ENCODE results near the gene TBC1D22A. TPM values are rescaled to one million over a fixed set of nuclear protein-coding genes. Genes with fewer than 3 reads are reported as not detected.

TBC1D22A gene
- total and polyA plus RNA-seq, 2 experiments from 2014 or later, result 9.6 to 13.3 TPM

- Histone ChIP-seq H2AFZ (no peak overlapping the region), H4K20me1 (replicated peaks; ENCODE audit: insufficient read depth) (no peaks in the 10 kb centered on the region), H3K36me3 (ENCODE audit: insufficient read depth) (no peaks in the 10 kb centered on the region), H3K4me2 (no peak overlapping the region), H3F3A (replicated peaks; ENCODE audit: low read depth) (no peaks in the 10 kb centered on the region), H3K79me2 (replicated peaks; ENCODE audit: insufficient read depth) (no peaks in the 10 kb centered on the region), H3K27me3 (ENCODE audit: insufficient read depth) (no peaks in the 10 kb centered on the region), H3K27ac (ENCODE audit: low read depth) (no peak overlapping the region), H3K4me1 (ENCODE audit: insufficient read depth) (no peaks in the 10 kb centered on the region), H3K9me2 (ENCODE audit: insufficient read depth) (no peaks in the 10 kb centered on the region), H3K4me3 (no peak overlapping the region)
- no peak for ATAC-seq
- Mint-ChIP-seq H3K4me3 (no peak overlapping the region), H3K27ac (peak overlapping the region; percentile 26; the same call in 1 of the 2 replicates), H3K4me1 (no peaks in the 10 kb centered on the region; the same call in 2 of the 3 replicates), H3K27me3 (ENCODE audit: insufficient read depth, low read depth, poor library complexity) (peaks cover 5% of the 10 kb centered on the region), H3K9me3 (no peaks in the 10 kb centered on the region; the same call in 2 of the 3 replicates), H3K36me3 (ENCODE audit: low read depth) (no peaks in the 10 kb centered on the region)
- TF ChIP-seq ZNF462 (CRISPR knock-in tag; IDR thresholded peaks at IDR 0.05) (no peak), CREB1 (CRISPR knock-in tag; IDR thresholded peaks at IDR 0.05; ENCODE audit: low read depth) (no peak), ETS1 (IDR thresholded peaks at IDR 0.05) (no peak), STAT1 (IDR thresholded peaks at IDR 0.05; ENCODE audit: unreplicated experiment) (no peak), JUNB (IDR thresholded peaks at IDR 0.05; ENCODE audit: unreplicated experiment) (no peak), ZNF114 (CRISPR knock-in tag; IDR thresholded peaks at IDR 0.05) (no peak), NANOG (IDR thresholded peaks at IDR 0.05; ENCODE audit: borderline replicate concordance) (no peak), POLR2AphosphoS5 (IDR thresholded peaks at IDR 0.05; ENCODE audit: low read depth) (no peak), ZNF331 (CRISPR knock-in tag; IDR thresholded peaks at IDR 0.05; ENCODE audit: low read depth) (no peak), EZH2phosphoT487 (IDR thresholded peaks at IDR 0.05; ENCODE audit: unreplicated experiment) (no peak), REST (IDR thresholded peaks at IDR 0.05; ENCODE audit: unreplicated experiment) (no peak), CTCF (conservative IDR thresholded peaks at IDR 0.05; ENCODE audit: low read depth in 2 of 2) (no peak)
- no peak for DNase-seq (ENCODE audit: low spot score)
These were observed 369.4 kb downstream of the TBC1D22A start for GRCh38 chr22:47131632-47132427.
